Naive thymus-derived CD4-positive, alpha-beta T cell (primary cell): ENCODE results near the gene BRD4. TPM values are rescaled to one million over a fixed set of nuclear protein-coding genes. Genes with fewer than 3 reads are reported as not detected.
"Not testable (repeated sequence)": the region's sequence is repeated elsewhere in the genome, so short reads cannot be mapped to it uniquely, and the experiment has no call there.

Experiments used
- ATAC-seq: fragments of 150-1000 bp; cut with Tn5 transposase; 2 replicates; pipeline ENCODE4 v1.10.0; 2021; ENCODE audit warnings: mild to moderate bottlenecking, moderate library complexity
- CTCF ChIA-PET: fragments of 350-600 bp; sonication (Branson Sonifier 250); formaldehyde crosslinking; loops from one replicate; lab custom pipeline; 2021; ENCODE audit warnings: antibody characterized with exemption; lab: Charles Lee
- POLR2A ChIA-PET: fragments of 350-600 bp; sonication (Branson Sonifier 250); formaldehyde crosslinking; loops from one replicate; lab custom pipeline; 2021; ENCODE audit warnings: antibody characterized with exemption, inconsistent platforms; lab: Charles Lee
- DNase-seq, 9 donors: peaks; one replicate each; pipeline versions ENCODE4 v3.0.0 to v3.0.0-alpha.2; 2020 to 2022; ENCODE audit warnings: mixed read lengths in 1 of 9
- H3K27ac ChIP-seq: one replicate; pipeline ENCODE4 v1.7.0; 2013; ENCODE audit warnings: mild to moderate bottlenecking, low read depth, low read length, moderate library complexity
- H3K27me3 ChIP-seq, 2 donors: one replicate each; pipeline ENCODE4 v1.7.0; 2013; ENCODE audit warnings: low read length in 2 of 2, mild to moderate bottlenecking in 2 of 2, moderate library complexity in 2 of 2; ENCODE audit not compliant: control insufficient read depth in 2 of 2, insufficient read depth in 2 of 2
- H3K36me3 ChIP-seq, 3 experiments: 1 replicate in 2 of 3; 2 replicates in 1 of 3; pipeline ENCODE4 v1.7.0; 2013; ENCODE audit warnings: low read length in 3 of 3, mild to moderate bottlenecking in 3 of 3, moderate library complexity in 1 of 3; ENCODE audit not compliant: insufficient read depth in 3 of 3, control insufficient read depth in 2 of 3
- H3K4me1 ChIP-seq, 2 donors: one replicate each; pipeline ENCODE4 v1.7.0; 2013; ENCODE audit warnings: low read length in 2 of 2, mild to moderate bottlenecking in 2 of 2, moderate library complexity in 1 of 2; ENCODE audit not compliant: control insufficient read depth in 2 of 2, insufficient read depth in 2 of 2
- H3K4me3 ChIP-seq: 2 replicates; pipeline ENCODE4 v1.7.0; 2013; ENCODE audit warnings: mild to moderate bottlenecking, low read length
- H3K9me3 ChIP-seq, 3 experiments: 1 replicate in 2 of 3; 2 replicates in 1 of 3; pipeline ENCODE4 v1.7.0; 2013; ENCODE audit warnings: low read length in 3 of 3; ENCODE audit not compliant: control insufficient read depth in 2 of 3
- H3K27ac Mint-ChIP-seq, 9 donors: one replicate each; pipeline ENCODE4 v1.8.0; 2020 to 2022; ENCODE audit warnings: mixed read lengths in 9 of 9, mild to moderate bottlenecking in 8 of 9, moderate library complexity in 5 of 9, inconsistent platforms in 2 of 9
- H3K27me3 Mint-ChIP-seq, 5 donors: one replicate each; pipeline ENCODE4 v1.8.0; 2021 to 2022; ENCODE audit warnings: mixed read lengths in 5 of 5, mild to moderate bottlenecking in 1 of 5
- H3K36me3 Mint-ChIP-seq, 5 donors: one replicate each; pipeline ENCODE4 v1.8.0; 2020 to 2022; ENCODE audit warnings: mixed read lengths in 5 of 5, mild to moderate bottlenecking in 3 of 5, inconsistent platforms in 1 of 5
- H3K4me1 Mint-ChIP-seq, 7 donors: one replicate each; pipeline ENCODE4 v1.8.0; 2020 to 2022; ENCODE audit warnings: mixed read lengths in 7 of 7, mild to moderate bottlenecking in 3 of 7, inconsistent platforms in 1 of 7
- H3K4me3 Mint-ChIP-seq, 10 donors: one replicate each; pipeline ENCODE4 v1.8.0; 2020 to 2022; ENCODE audit warnings: mild to moderate bottlenecking in 10 of 10, mixed read lengths in 10 of 10, moderate library complexity in 6 of 10, inconsistent platforms in 2 of 10
- H3K9me3 Mint-ChIP-seq, 11 donors: one replicate each; pipeline ENCODE4 v1.8.0; 2020 to 2022; ENCODE audit warnings: mixed read lengths in 11 of 11, mild to moderate bottlenecking in 4 of 11, inconsistent platforms in 1 of 11, moderate library complexity in 1 of 11
- intact Hi-C, 2 donors: fragments of 100-400 bp; cut with micrococcal nuclease; formaldehyde crosslinking; loops; one replicate each; pipeline ENCODE4 v1.15.1; 2023
- polyA plus RNA-seq, 2 donors: library from polyadenylated mRNA; unstranded; fragments of 300-500 nt; fragmentation: Illumina TruSeq; gene quantifications; one replicate each; pipeline ENCODE4 v1.2.3, GENCODE V29; 2021
- total RNA-seq, 6 experiments: library from RNA in 5 of 6; stranded (reverse) in 5 of 6; gene quantifications; 1 replicate in 5 of 6; 2 replicates in 1 of 6; pipeline ENCODE4 v1.2.3 and lab custom pipeline; 2021 to 2026

BRD4 gene
- total and polyA plus RNA-seq, 7 experiments from 2014 or later: 10.5 to 168 (median 113) TPM

GRCh38 chr19:15365264-15365663, 32.9 kb upstream of the BRD4 start:
- peaks cover 0 to 5% of the 10 kb centered on the region in 2 donors for H3K4me1 ChIP-seq
- ChIA-PET POLR2A (no interaction called here), CTCF (no interaction called here)
- H3K36me3 Mint-ChIP-seq: peaks cover 4 to 25% (median 9%) of the 10 kb centered on the region in 5 donors
- H3K4me3 ChIP-seq: no peak overlapping the region
- no peaks in the 10 kb centered on the region for H3K27me3 ChIP-seq
- H3K27ac ChIP-seq: no peak overlapping the region
- H3K4me1 Mint-ChIP-seq: peaks cover 0 to 7% (median 0%) of the 10 kb centered on the region in 7 donors
- H3K9me3 Mint-ChIP-seq: no peaks in the 10 kb centered on the region
- no peak overlapping the region for H3K4me3 Mint-ChIP-seq
- intact Hi-C loops: no loop called here
- peaks cover 19 to 75% (median 29%) of the 10 kb centered on the region in 3 experiments for H3K36me3 ChIP-seq
- no peaks in the 10 kb centered on the region for H3K27me3 Mint-ChIP-seq
- ATAC-seq (peak; percentile 31), DNase-seq (no peak)
- no peaks in the 10 kb centered on the region for H3K9me3 ChIP-seq
- peak overlapping the region in 1 of 9 donors; percentile 19 for H3K27ac Mint-ChIP-seq

- H3K4me1 Mint-ChIP-seq, H3K27me3 ChIP-seq, DNase-seq, ATAC-seq, H3K9me3 Mint-ChIP-seq, H3K27ac ChIP-seq, intact Hi-C loops, H3K4me3 ChIP-seq, CTCF ChIA-PET, H3K9me3 ChIP-seq, POLR2A ChIA-PET, H3K4me3 Mint-ChIP-seq, H3K4me1 ChIP-seq, H3K27me3 Mint-ChIP-seq: not testable (repeated sequence)
- peaks cover 13 to 74% (median 30%) of the 10 kb centered on the region in 3 experiments for H3K36me3 ChIP-seq
- H3K36me3 Mint-ChIP-seq: peaks cover 7 to 30% (median 12%) of the 10 kb centered on the region in 5 donors
- peak overlapping the region in 1 of 9 donors; percentile 12 for H3K27ac Mint-ChIP-seq
Observed at GRCh38 chr19:15363791-15364190, 31.5 kb upstream of the BRD4 start.

- peaks cover 13 to 74% (median 36%) of the 10 kb centered on the region in 3 experiments for H3K36me3 ChIP-seq
- ATAC-seq, H3K9me3 ChIP-seq, H3K27ac Mint-ChIP-seq, H3K27me3 ChIP-seq, CTCF ChIA-PET, POLR2A ChIA-PET, H3K27ac ChIP-seq, H3K27me3 Mint-ChIP-seq, H3K9me3 Mint-ChIP-seq, intact Hi-C loops, H3K4me1 Mint-ChIP-seq, H3K4me3 ChIP-seq, H3K4me3 Mint-ChIP-seq, H3K4me1 ChIP-seq, DNase-seq: not testable (repeated sequence)
- peaks cover 8 to 34% (median 15%) of the 10 kb centered on the region in 5 donors for H3K36me3 Mint-ChIP-seq
Observed at GRCh38 chr19:15363048-15363447, 30.7 kb upstream of the BRD4 start.

GRCh38 chr19:15360015-15360414, 27.7 kb upstream of the BRD4 start:
- intact Hi-C loops, H3K4me3 Mint-ChIP-seq, CTCF ChIA-PET, DNase-seq, H3K4me1 Mint-ChIP-seq, H3K4me3 ChIP-seq, H3K27me3 Mint-ChIP-seq, H3K27ac ChIP-seq, H3K4me1 ChIP-seq, H3K9me3 ChIP-seq, H3K27me3 ChIP-seq, H3K9me3 Mint-ChIP-seq: not testable (repeated sequence)
- peaks cover 12 to 46% (median 25%) of the 10 kb centered on the region in 5 donors for H3K36me3 Mint-ChIP-seq
- peak; percentile 34 for ATAC-seq
- peak overlapping the region in 2 of 9 donors; percentile 41 to 48 for H3K27ac Mint-ChIP-seq
- H3K36me3 ChIP-seq: peaks cover 3 to 74% (median 32%) of the 10 kb centered on the region in 3 experiments
- POLR2A ChIA-PET: interaction anchor here (1.1 kb wide), 1 partner anchor 15 kb away, joined by 3 read pairs; no protein-coding TSS in a partner anchor

- CTCF ChIA-PET: interaction anchor here (0.6 kb wide), 1 partner anchor 384 kb away, joined by 3 read pairs; no protein-coding TSS in a partner anchor
- H3K27ac ChIP-seq: no peak overlapping the region
- no peaks in the 10 kb centered on the region for H3K27me3 Mint-ChIP-seq
- POLR2A ChIA-PET: no interaction called here
- H3K36me3 ChIP-seq: peaks cover 0 to 78% (median 29%) of the 10 kb centered on the region in 3 experiments
- no peaks in the 10 kb centered on the region for H3K9me3 Mint-ChIP-seq
- H3K9me3 ChIP-seq: no peaks in the 10 kb centered on the region
- no peaks in the 10 kb centered on the region for H3K27me3 ChIP-seq
- H3K4me1 Mint-ChIP-seq: peaks cover 0 to 8% (median 0%) of the 10 kb centered on the region in 7 donors
- DNase-seq: no peak
- intact Hi-C loops: no loop called here
- peaks cover 12 to 54% (median 28%) of the 10 kb centered on the region in 5 donors for H3K36me3 Mint-ChIP-seq
- peak overlapping the region in 1 of 9 donors; percentile 51 for H3K27ac Mint-ChIP-seq
- H3K4me3 ChIP-seq: no peak overlapping the region
- ATAC-seq: no peak
- H3K4me1 ChIP-seq: peaks cover 0 to 5% of the 10 kb centered on the region in 2 donors
- H3K4me3 Mint-ChIP-seq: no peak overlapping the region
Observed at GRCh38 chr19:15358918-15359317, 26.6 kb upstream of the BRD4 start.

GRCh38 chr19:15357906-15358305, 25.6 kb upstream of the BRD4 start:
- intact Hi-C loops: no loop called here
- POLR2A ChIA-PET: interaction anchor here (0.5 kb wide), 1 partner anchor 57 kb away, joined by 3 read pairs; no protein-coding TSS in a partner anchor
- Histone ChIP-seq H3K9me3 (no peaks in the 10 kb centered on the region), H3K4me3 (no peak overlapping the region), H3K27me3 (no peaks in the 10 kb centered on the region), H3K4me1 (peaks cover 0 to 5% of the 10 kb centered on the region in 2 donors), H3K36me3 (peaks cover 0 to 79% (median 29%) of the 10 kb centered on the region in 3 experiments), H3K27ac (no peak overlapping the region)
- no peak overlapping the region for H3K4me3 Mint-ChIP-seq
- H3K4me1 Mint-ChIP-seq: peaks cover 0 to 8% (median 0%) of the 10 kb centered on the region in 7 donors
- CTCF ChIA-PET: no interaction called here
- no peaks in the 10 kb centered on the region for H3K9me3 Mint-ChIP-seq
- DNase-seq: no peak
- ATAC-seq: no peak
- no peaks in the 10 kb centered on the region for H3K27me3 Mint-ChIP-seq
- peak overlapping the region in 1 of 9 donors; percentile 20 for H3K27ac Mint-ChIP-seq
- peaks cover 12 to 51% (median 24%) of the 10 kb centered on the region in 5 donors for H3K36me3 Mint-ChIP-seq
